Lower leg skin (tissue), 3 donors: ENCODE data around the gene SYT2.
"Not testable (repeated sequence)": the region's sequence is repeated elsewhere in the genome, so short reads cannot be mapped to it uniquely, and the experiment has no call there.

Experiments used
- CTCF ChIP-seq, 3 donors: fragments of 450-650 bp; IDR thresholded peaks; one replicate each; pipeline ENCODE4 v1.5.1; 2016; ENCODE audit warnings: antibody characterized with exemption in 3 of 3, mild to moderate bottlenecking in 3 of 3, moderate library complexity in 2 of 3
- POLR2A ChIP-seq, 2 donors: fragments of 450-650 bp; IDR thresholded peaks; one replicate each; pipeline ENCODE4 v1.6.1; 2016 to 2017; ENCODE audit warnings: antibody characterized with exemption in 2 of 2, mild to moderate bottlenecking in 1 of 2, moderate library complexity in 1 of 2

- TF ChIP-seq POLR2A, CTCF (IDR thresholded peaks at IDR 0.05): not testable (repeated sequence)
These were observed 74.1 kb downstream of the SYT2 start for GRCh38 chr1:202636171-202636570.
